Lung (tissue), 12 donors: ENCODE data around the gene SSR3. TPM values are rescaled to one million over a fixed set of nuclear protein-coding genes. Genes with fewer than 3 reads are reported as not detected.
"Not testable (repeated sequence)": the region's sequence is repeated elsewhere in the genome, so short reads cannot be mapped to it uniquely, and the experiment has no call there.

Experiments
- ATAC-seq: fragments of 200-7000 bp; cut with Tn5 transposase; one replicate; pipeline ENCODE4 v1.9.1; 2020; ENCODE audit warnings: moderate number of reproducible peaks; ENCODE audit not compliant: insufficient read depth, low FRiP score
- DNase-seq, 3 donors: peaks; one replicate each; pipeline ENCODE4 v3.0.0-alpha.2; 2013 to 2017
- H3K27ac ChIP-seq, 2 donors: one replicate each; pipeline ENCODE4 v1.5.1; 2013; ENCODE audit warnings: mild to moderate bottlenecking in 2 of 2, moderate library complexity in 2 of 2, control low read depth in 1 of 2, inconsistent platforms in 1 of 2, low read depth in 1 of 2, low read length in 1 of 2
- H3K27me3 ChIP-seq, 3 donors: one replicate each; pipeline ENCODE4 v1.5.1; 2013; ENCODE audit warnings: low read length in 2 of 3; ENCODE audit not compliant: control insufficient read depth in 3 of 3, insufficient read depth in 3 of 3
- H3K36me3 ChIP-seq, 4 donors: one replicate each; pipeline ENCODE4 v1.5.1; 2013; ENCODE audit warnings: low read length in 4 of 4, mild to moderate bottlenecking in 1 of 4, moderate library complexity in 1 of 4; ENCODE audit not compliant: control insufficient read depth in 4 of 4, insufficient read depth in 4 of 4
- H3K4me1 ChIP-seq, 5 donors: one replicate each; pipeline ENCODE4 v1.5.1; 2013; ENCODE audit warnings: low read length in 5 of 5, mild to moderate bottlenecking in 2 of 5, moderate library complexity in 1 of 5; ENCODE audit not compliant: control insufficient read depth in 5 of 5, insufficient read depth in 5 of 5
- H3K4me3 ChIP-seq: one replicate; pipeline ENCODE4 v1.5.1; 2013; ENCODE audit warnings: mild to moderate bottlenecking, control low read depth, moderate library complexity
- H3K9ac ChIP-seq, 2 donors: one replicate each; pipeline ENCODE4 v1.5.1; 2013; ENCODE audit warnings: low read length in 2 of 2, control low read depth in 1 of 2; ENCODE audit not compliant: insufficient read depth in 1 of 2
- H3K9me3 ChIP-seq, 4 donors: one replicate each; pipeline ENCODE4 v1.5.1; 2013; ENCODE audit warnings: low read length in 3 of 4, mild to moderate bottlenecking in 1 of 4, moderate library complexity in 1 of 4; ENCODE audit not compliant: control insufficient read depth in 4 of 4, insufficient read depth in 3 of 4
- WGBS, 2 donors: extraction: QIAGEN DNeasy Blood & Tissue Kit; methylation state at CpG; one replicate each; pipeline ENCODE4 v1.1.7; 2013; 5-methylcytosine and 5-hydroxymethylcytosine counted together
- polyA plus RNA-seq, 2 donors: library from polyadenylated mRNA; stranded (reverse); fragments of 200-250 nt; gene quantifications; one replicate each; pipeline ENCODE4 v1.2.1, GENCODE V29; 2013
- total RNA-seq, 2 donors: library from RNA; depleted of rRNA in 1 of 2; stranded (reverse); fragments of >200 nt in 1 of 2; gene quantifications; one replicate each; pipeline ENCODE4 v1.2.1, GENCODE V29; 2014 to 2021
- TF ChIP-seq, protein P1 (sequence below): IDR thresholded peaks from 2 replicates; pipeline ENCODE4 v1.5.1; 2012; ENCODE audit warnings: mild to moderate bottlenecking; ENCODE audit errors: control extremely low read depth, extremely low read depth
- donor health status: control.
- donor health status: control.
- donor health status: Bipolar disorder and iron deficiency.
- donor health status: healthy.
- donor health status: DM: yes; HTN: yes; CAD: no.

SSR3 gene
- total and polyA plus RNA-seq, 4 donors, result 83.7 to 209 (median 188) TPM

DNA sequence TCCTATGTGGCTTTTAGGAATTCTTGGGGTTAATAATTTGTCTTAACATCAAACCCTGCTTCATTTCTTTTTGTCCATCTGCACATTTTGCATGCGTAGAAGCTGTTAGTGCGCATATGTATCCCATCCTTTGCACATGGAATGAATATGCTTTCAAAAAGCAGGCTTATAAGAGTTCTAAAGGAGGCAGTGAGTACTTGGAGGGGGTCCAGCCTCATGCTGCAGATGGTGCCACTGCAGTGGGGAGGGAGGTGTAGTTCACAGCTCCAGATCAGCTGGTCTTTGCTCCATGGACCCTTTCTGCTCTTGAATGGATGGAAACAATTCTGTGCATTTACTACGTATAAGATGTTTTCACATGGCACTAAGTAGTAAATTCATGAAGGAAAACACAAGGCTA, 20.7 kb upstream of the SSR3 start:
- H3K4me1 ChIP-seq, result no peaks in the 10 kb centered on the region
- WGBS, 2 donors, result 86 to 89% methylated on average over 3 of the region's 3 CpGs
- no peak overlapping the region for H3K9ac ChIP-seq

DNA sequence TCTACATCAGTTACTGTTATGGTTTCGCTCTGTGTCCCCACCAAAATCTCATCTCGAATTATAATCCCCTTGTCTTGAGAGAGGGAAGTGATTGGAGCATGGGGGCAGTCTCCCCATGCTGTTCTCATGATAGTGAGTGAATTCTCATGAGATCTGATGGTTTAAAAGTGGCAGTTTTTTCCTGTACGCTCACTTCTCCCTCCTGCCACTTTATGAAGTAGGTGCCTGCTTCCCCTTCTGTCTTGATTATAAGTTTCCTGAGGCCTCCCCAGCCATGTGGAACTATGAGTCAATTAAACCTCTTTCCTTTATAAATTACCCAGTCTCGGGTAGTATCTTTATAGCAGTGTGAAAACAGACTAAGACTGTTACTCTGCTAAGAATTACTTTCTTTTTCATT, 15.0 kb upstream of the SSR3 start:
- 57 to 68% methylated on average over 4 of the region's 4 CpGs for WGBS, 2 donors
- H3K36me3 ChIP-seq, H3K4me3 ChIP-seq, H3K27ac ChIP-seq, H3K9me3 ChIP-seq, H3K9ac ChIP-seq, ATAC-seq, DNase-seq, H3K4me1 ChIP-seq, H3K27me3 ChIP-seq: not testable (repeated sequence)

More for the DNA sequence above, 20.7 kb upstream of the SSR3 start:
- Histone ChIP-seq H3K27me3 (no peaks in the 10 kb centered on the region), H3K9me3 (no peaks in the 10 kb centered on the region), H3K4me3 (no peak overlapping the region), H3K27ac (no peak overlapping the region), H3K36me3 (no peaks in the 10 kb centered on the region)
- TF ChIP-seq, protein P1, sequence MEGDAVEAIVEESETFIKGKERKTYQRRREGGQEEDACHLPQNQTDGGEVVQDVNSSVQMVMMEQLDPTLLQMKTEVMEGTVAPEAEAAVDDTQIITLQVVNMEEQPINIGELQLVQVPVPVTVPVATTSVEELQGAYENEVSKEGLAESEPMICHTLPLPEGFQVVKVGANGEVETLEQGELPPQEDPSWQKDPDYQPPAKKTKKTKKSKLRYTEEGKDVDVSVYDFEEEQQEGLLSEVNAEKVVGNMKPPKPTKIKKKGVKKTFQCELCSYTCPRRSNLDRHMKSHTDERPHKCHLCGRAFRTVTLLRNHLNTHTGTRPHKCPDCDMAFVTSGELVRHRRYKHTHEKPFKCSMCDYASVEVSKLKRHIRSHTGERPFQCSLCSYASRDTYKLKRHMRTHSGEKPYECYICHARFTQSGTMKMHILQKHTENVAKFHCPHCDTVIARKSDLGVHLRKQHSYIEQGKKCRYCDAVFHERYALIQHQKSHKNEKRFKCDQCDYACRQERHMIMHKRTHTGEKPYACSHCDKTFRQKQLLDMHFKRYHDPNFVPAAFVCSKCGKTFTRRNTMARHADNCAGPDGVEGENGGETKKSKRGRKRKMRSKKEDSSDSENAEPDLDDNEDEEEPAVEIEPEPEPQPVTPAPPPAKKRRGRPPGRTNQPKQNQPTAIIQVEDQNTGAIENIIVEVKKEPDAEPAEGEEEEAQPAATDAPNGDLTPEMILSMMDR, result no peak
- DNase-seq (peak in 2 of 3 donors; percentile 12 to 46), ATAC-seq (no peak)

DNA sequence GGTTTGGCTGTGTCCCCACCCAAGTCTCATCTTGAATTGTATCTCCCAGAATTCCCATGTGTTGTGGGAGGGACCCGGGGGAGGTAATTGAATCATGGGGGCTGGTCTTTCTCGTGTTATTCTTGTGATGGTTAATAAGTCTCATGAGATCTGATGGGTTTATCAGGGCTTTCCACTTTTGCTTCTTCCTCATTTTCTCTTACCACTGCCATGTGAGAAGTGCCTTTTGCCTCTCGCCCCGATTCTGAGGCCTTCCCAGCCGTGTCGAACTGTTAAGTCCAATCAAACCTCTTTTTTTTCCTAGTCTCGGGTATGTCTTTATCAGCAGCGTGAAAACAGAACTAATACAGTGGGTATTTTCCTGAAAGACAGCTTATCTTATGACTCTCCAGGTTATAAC, 14.1 kb upstream of the SSR3 start:
- not testable (repeated sequence) for H3K9ac ChIP-seq, DNase-seq, ATAC-seq, H3K36me3 ChIP-seq, H3K27ac ChIP-seq, H3K27me3 ChIP-seq, H3K4me1 ChIP-seq, H3K4me3 ChIP-seq, H3K9me3 ChIP-seq
- WGBS, 2 donors, result 82 to 83% methylated on average over 8 of the region's 8 CpGs

GRCh38 chr3:156563900-156564682, 9.2 kb upstream of the SSR3 start:
- Histone ChIP-seq H3K9me3 (no peaks in the 10 kb centered on the region), H3K4me3 (no peak overlapping the region), H3K9ac (no peak overlapping the region), H3K36me3 (no peaks in the 10 kb centered on the region), H3K4me1 (peaks cover 0 to 6% (median 0%) of the 10 kb centered on the region in 5 donors), H3K27me3 (peaks cover 0 to 2% (median 0%) of the 10 kb centered on the region in 3 donors), H3K27ac (no peak overlapping the region)
- DNase-seq (no peak), ATAC-seq (no peak)
- WGBS, 2 donors, result 64 to 79% methylated on average over 1 of the region's 1 CpG
- TF ChIP-seq, protein P1, result no peak

- 79 to 90% methylated on average over 8 of the region's 8 CpGs for WGBS, 2 donors
- ATAC-seq, result not testable (repeated sequence)
Observed at GRCh38 chr3:156562486-156562885, 7.6 kb upstream of the SSR3 start.

More at GRCh38 chr3:156562486-156562885, 7.6 kb upstream of the SSR3 start:
- not testable (repeated sequence) for H3K9me3 ChIP-seq, H3K27ac ChIP-seq, DNase-seq, H3K27me3 ChIP-seq, H3K9ac ChIP-seq, H3K36me3 ChIP-seq, H3K4me1 ChIP-seq, H3K4me3 ChIP-seq
